Measurements from ENCODE around the gene TOR1AIP2.

TOR1AIP2 gene

GRCh38 chr1:179911812-179912211 is 34.2 kb upstream of the TOR1AIP2 start:
- Histone ChIP-seq H3K9me3 (ENCODE audit: low read length) (no peaks in the 10 kb centered on the region), H3K27ac (ENCODE audit: low read depth, low read length, poor library complexity, severe bottlenecking) (no peak overlapping the region), H4K20me1 (ENCODE audit: insufficient read depth, low read length) (no peaks in the 10 kb centered on the region), H3K9ac (ENCODE audit: low read length) (no peak overlapping the region), H3K9me2 (ENCODE audit: low read depth, low read length) (no peaks in the 10 kb centered on the region), H3K27me3 (ENCODE audit: insufficient read depth, low read length) (no peaks in the 10 kb centered on the region), H3K4me1 (ENCODE audit: insufficient read depth, low read length, severe bottlenecking) (no peaks in the 10 kb centered on the region), H3F3A (ENCODE audit: insufficient read depth, low read length) (no peaks in the 10 kb centered on the region), H3K4me2 (ENCODE audit: low read length) (no peak overlapping the region), H3K36me3 (ENCODE audit: insufficient read depth, low read length) (peaks cover 31% of the 10 kb centered on the region), H3K79me2 (ENCODE audit: insufficient read depth, low read length) (no peaks in the 10 kb centered on the region), H3K4me3 (ENCODE audit: low read depth, low read length, poor library complexity, severe bottlenecking) (no peak overlapping the region), H2AFZ (ENCODE audit: low read length) (no peak overlapping the region)
- TF ChIP-seq CTCF (IDR thresholded peaks at IDR 0.05; ENCODE audit: low read length) (no peak), EZH2 (IDR thresholded peaks at IDR 0.05; ENCODE audit: borderline replicate concordance, low read length) (no peak)

GRCh38 chr1:179910934-179911333 is 33.3 kb upstream of the TOR1AIP2 start:
- no peak overlapping the region for H3K4me2 ChIP-seq (ENCODE audit: low read length)
- no peaks in the 10 kb centered on the region for H3K9me3 ChIP-seq (ENCODE audit: low read length)
- no peak overlapping the region for H3K4me3 ChIP-seq (ENCODE audit: low read depth, low read length, poor library complexity, severe bottlenecking)
- no peaks in the 10 kb centered on the region for H3K4me1 ChIP-seq (ENCODE audit: insufficient read depth, low read length, severe bottlenecking)
- H3F3A ChIP-seq (ENCODE audit: insufficient read depth, low read length), result no peaks in the 10 kb centered on the region
- no peak overlapping the region for H3K27ac ChIP-seq (ENCODE audit: low read depth, low read length, poor library complexity, severe bottlenecking)
- peaks cover 36% of the 10 kb centered on the region for H3K36me3 ChIP-seq (ENCODE audit: insufficient read depth, low read length)
- no peaks in the 10 kb centered on the region for H4K20me1 ChIP-seq (ENCODE audit: insufficient read depth, low read length)
- H3K27me3 ChIP-seq (ENCODE audit: insufficient read depth, low read length), result no peaks in the 10 kb centered on the region
- TF ChIP-seq EZH2 (IDR thresholded peaks at IDR 0.05; ENCODE audit: borderline replicate concordance, low read length) (no peak), CTCF (IDR thresholded peaks at IDR 0.05; ENCODE audit: low read length) (no peak)
- H3K79me2 ChIP-seq (ENCODE audit: insufficient read depth, low read length), result no peaks in the 10 kb centered on the region
- no peak overlapping the region for H3K9ac ChIP-seq (ENCODE audit: low read length)
- H3K9me2 ChIP-seq (ENCODE audit: low read depth, low read length), result no peaks in the 10 kb centered on the region
- H2AFZ ChIP-seq (ENCODE audit: low read length), result no peak overlapping the region

GRCh38 chr1:179889589-179889988 is 12.0 kb upstream of the TOR1AIP2 start:
- Histone ChIP-seq H3K79me2 (ENCODE audit: insufficient read depth, low read length) (no peaks in the 10 kb centered on the region), H3K27me3 (ENCODE audit: insufficient read depth, low read length) (no peaks in the 10 kb centered on the region), H3K4me2 (ENCODE audit: low read length) (no peak overlapping the region), H3K9me2 (ENCODE audit: low read depth, low read length) (no peaks in the 10 kb centered on the region), H3K27ac (ENCODE audit: low read depth, low read length, poor library complexity, severe bottlenecking) (no peak overlapping the region), H3K4me3 (ENCODE audit: low read depth, low read length, poor library complexity, severe bottlenecking) (no peak overlapping the region), H3F3A (ENCODE audit: insufficient read depth, low read length) (no peaks in the 10 kb centered on the region; the same call in 1 of the 2 replicates), H3K36me3 (ENCODE audit: insufficient read depth, low read length) (peaks cover 19% of the 10 kb centered on the region; the same call in 1 of the 2 replicates), H3K9ac (ENCODE audit: low read length) (no peak overlapping the region), H3K9me3 (ENCODE audit: low read length) (no peaks in the 10 kb centered on the region), H2AFZ (ENCODE audit: low read length) (no peak overlapping the region), H4K20me1 (ENCODE audit: insufficient read depth, low read length) (no peaks in the 10 kb centered on the region), H3K4me1 (ENCODE audit: insufficient read depth, low read length, severe bottlenecking) (peaks cover 31% of the 10 kb centered on the region)
- TF ChIP-seq EZH2 (IDR thresholded peaks at IDR 0.05; ENCODE audit: borderline replicate concordance, low read length) (no peak), CTCF (IDR thresholded peaks at IDR 0.05; ENCODE audit: low read length) (no peak)

Data from OCI-LY1 (cell line).